SK-N-SH (cell line): Measurements from ENCODE around the gene LIM2. TPM values are rescaled to one million over a fixed set of nuclear protein-coding genes. Genes with fewer than 3 reads are reported as not detected.

Source experiments
- CTCF ChIA-PET: fragments of 300-600, 350-600 bp; formaldehyde crosslinking; extraction: SDS; loops from one replicate; lab custom pipeline; 2021; lab: Yijun Ruan, JAX
- POLR2A ChIA-PET: fragments of 350-600 bp; sonication (Branson Sonifier 250); formaldehyde crosslinking; extraction: SDS; loops from one replicate; lab custom pipeline; 2020; ENCODE audit warnings: antibody characterized with exemption, inconsistent platforms; lab: Yijun Ruan, JAX
- DNase-seq: peaks from one replicate; pipeline ENCODE4 v3.0.0; 2012
- H2AFZ ChIP-seq: fragments of 200-600 bp; sonication (generic); 2 replicates; pipeline ENCODE4 v1.8.1; 2016; ENCODE audit warnings: antibody characterized with exemption, mild to moderate bottlenecking, low read depth
- H3F3A ChIP-seq: fragments of 200-600 bp; sonication (generic); replicated peaks from 2 replicates; pipeline ENCODE3; 2016; ENCODE audit warnings: antibody characterized with exemption, mild to moderate bottlenecking; ENCODE audit not compliant: insufficient read depth
- H3K27ac ChIP-seq, 2 experiments: fragments of 200-500 bp in 1 of 2; fragments of 200-600 bp in 1 of 2; sonication (Bioruptor generic) in 1 of 2; sonication (generic), shearing (Covaris generic) in 1 of 2; 2 replicates each; pipeline versions ENCODE4 v1.5.1 to v1.6.1; 2014 to 2016; ENCODE audit warnings: low read depth in 2 of 2, inconsistent platforms in 1 of 2, low read length in 1 of 2, mild to moderate bottlenecking in 1 of 2, mixed read lengths in 1 of 2
- H3K27me3 ChIP-seq: fragments of 200-600 bp; sonication (generic), shearing (Covaris generic); 2 replicates; pipeline ENCODE4 v1.6.1; 2016; ENCODE audit warnings: mixed run types; ENCODE audit not compliant: insufficient read depth
- H3K36me3 ChIP-seq, 2 experiments: fragments of 200-500 bp in 1 of 2; fragments of 200-600 bp in 1 of 2; sonication (Bioruptor generic) in 1 of 2; sonication (generic) in 1 of 2; replicated peaks in 1 of 2; 2 replicates each; pipeline versions ENCODE3 to v1.5.1; 2014 to 2016; ENCODE audit warnings: low read length in 1 of 2, mild to moderate bottlenecking in 1 of 2; ENCODE audit not compliant: insufficient read depth in 2 of 2, control insufficient read depth in 1 of 2
- H3K4me1 ChIP-seq, 2 experiments: fragments of 200-500 bp in 1 of 2; fragments of 200-600 bp in 1 of 2; sonication (Bioruptor generic) in 1 of 2; sonication (generic), shearing (Covaris generic) in 1 of 2; 2 replicates each; pipeline versions ENCODE4 v1.5.1 to v1.6.1; 2014 to 2016; ENCODE audit warnings: low read depth in 1 of 2, low read length in 1 of 2, mixed run types in 1 of 2; ENCODE audit not compliant: insufficient read depth in 2 of 2, control insufficient read depth in 1 of 2
- H3K4me2 ChIP-seq: fragments of 200-600 bp; sonication (generic), shearing (Covaris generic); 2 replicates; pipeline ENCODE4 v1.6.1; 2017; ENCODE audit warnings: mixed run types
- H3K4me3 ChIP-seq, 2 experiments: fragments of 200-500 bp in 1 of 2; fragments of 200-600 bp in 1 of 2; sonication (Bioruptor generic) in 1 of 2; sonication (generic), shearing (Covaris generic) in 1 of 2; 2 replicates each; pipeline versions ENCODE4 v1.5.1 to v1.8.1; 2014 to 2016; ENCODE audit warnings: low read depth in 2 of 2, inconsistent platforms in 1 of 2, low read length in 1 of 2, mild to moderate bottlenecking in 1 of 2, mixed read lengths in 1 of 2, moderate library complexity in 1 of 2
- H3K79me2 ChIP-seq: fragments of 200-600 bp; sonication (generic); 2 replicates; pipeline ENCODE4 v1.8.1; 2017; ENCODE audit warnings: mild to moderate bottlenecking; ENCODE audit not compliant: insufficient read depth
- H3K9ac ChIP-seq: fragments of 200-600 bp; sonication (generic); 2 replicates; pipeline ENCODE4 v1.6.1; 2017; ENCODE audit warnings: mixed run types
- H3K9me2 ChIP-seq: fragments of 200-600 bp; sonication (generic); 2 replicates; pipeline ENCODE4 v1.6.1; 2017; ENCODE audit warnings: mixed run types
- H3K9me3 ChIP-seq: fragments of 200-600 bp; sonication (generic); 2 replicates; pipeline ENCODE4 v1.6.1; 2017; ENCODE audit warnings: mixed run types, mild to moderate bottlenecking, moderate library complexity
- H4K20me1 ChIP-seq: fragments of 200-600 bp; sonication (generic); 2 replicates; pipeline ENCODE4 v1.6.1; 2017; ENCODE audit warnings: mild to moderate bottlenecking, mixed run types; ENCODE audit not compliant: insufficient read depth
- CHD2 ChIP-seq: fragments of 150-350 bp; IDR thresholded peaks from 2 replicates; pipeline ENCODE4 v1.6.1; 2018; ENCODE audit warnings: low read length; ENCODE audit not compliant: partially characterized antibody
- EP300 ChIP-seq, 2 experiments: IDR thresholded peaks; 2 replicates each; pipeline versions ENCODE4 v1.4.0 to v1.6.1; 2012; ENCODE audit warnings: borderline replicate concordance in 1 of 2, low read depth in 1 of 2, low read length in 1 of 2
- FOXM1 ChIP-seq: IDR thresholded peaks from 2 replicates; pipeline ENCODE4 v1.4.0; 2012; ENCODE audit warnings: low read depth, mild to moderate bottlenecking
- NFIC ChIP-seq: IDR thresholded peaks from 2 replicates; pipeline ENCODE4 v1.4.0; 2012; ENCODE audit warnings: borderline replicate concordance
- POLR2AphosphoS5 ChIP-seq: IDR thresholded peaks from 2 replicates; pipeline ENCODE4 v1.6.1; 2012; ENCODE audit warnings: low read depth, low read length
- SMC3 ChIP-seq: IDR thresholded peaks from 2 replicates; pipeline ENCODE4 v1.6.1; 2012; ENCODE audit warnings: low read depth, low read length, improper control_type of control experiment
- TEAD4 ChIP-seq: IDR thresholded peaks from 2 replicates; pipeline ENCODE4 v1.4.0; 2012; ENCODE audit warnings: mild to moderate bottlenecking, borderline replicate concordance; ENCODE audit not compliant: insufficient read depth
- WGBS: methylation state at CpG from one replicate; pipeline ENCODE4 v1.1.6; 2017; ENCODE audit warnings: low lambda C conversion rate; 5-methylcytosine and 5-hydroxymethylcytosine counted together
- polyA plus RNA-seq, 3 experiments: library from polyadenylated mRNA; depleted of rRNA; stranded (reverse); fragments of >200 nt; gene quantifications; 2 replicates each; pipeline ENCODE4 v1.2.3, GENCODE V29; 2012
- TF ChIP-seq, protein P1 (sequence below): fragments of 200-600 bp; sonication (generic); IDR thresholded peaks from 2 replicates; pipeline ENCODE4 v1.6.1; 2017; ENCODE audit warnings: antibody characterized with exemption, mild to moderate bottlenecking, moderate library complexity
- TF ChIP-seq, protein P2 (sequence below): fragments of 150-350 bp; IDR thresholded peaks from 2 replicates; pipeline ENCODE4 v1.6.1; 2017; ENCODE audit warnings: antibody characterized with exemption, low read length, low read depth, borderline replicate concordance
- TF ChIP-seq, protein P3 (sequence below): fragments of 150-350 bp; IDR thresholded peaks from 2 replicates; pipeline ENCODE4 v1.6.1; 2016; ENCODE audit warnings: mild to moderate bottlenecking, low read depth, low read length
- TF ChIP-seq, protein P4 (sequence below): IDR thresholded peaks from 2 replicates; pipeline ENCODE4 v1.4.0; 2012; ENCODE audit warnings: low read depth, borderline replicate concordance
- TF ChIP-seq, protein P5 (sequence below): IDR thresholded peaks from 2 replicates; pipeline ENCODE4 v1.6.1; 2012; ENCODE audit warnings: mild to moderate bottlenecking, low read depth, low read length, moderate library complexity
- TF ChIP-seq, protein P6 (sequence below): IDR thresholded peaks from 2 replicates; pipeline ENCODE4 v1.4.0; 2012; ENCODE audit warnings: low read depth, borderline replicate concordance

LIM2 gene
- polyA plus RNA-seq, 1 of the 3 experiments (the other 2 are of a cell fraction) = not detected

DNA sequence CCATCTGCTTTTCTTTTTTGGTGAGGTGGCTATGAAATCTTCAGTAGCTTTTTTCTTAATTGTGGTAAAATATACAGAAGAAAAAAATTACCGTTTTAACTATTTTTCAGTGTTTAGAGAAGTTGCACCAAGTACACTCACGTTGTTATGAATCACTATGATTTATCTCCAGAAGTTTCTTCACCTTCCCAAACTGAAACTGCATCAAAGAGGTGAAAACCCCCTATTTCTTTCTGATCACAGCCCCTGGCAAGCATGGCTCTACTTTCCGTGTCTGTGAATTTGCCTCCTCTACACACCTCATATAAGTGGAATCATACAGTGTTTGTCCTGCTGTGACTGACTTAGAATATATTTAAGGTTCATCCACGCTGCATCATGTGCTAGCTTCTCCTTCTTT lies 45.3 kb upstream of the LIM2 start:
- CTCF ChIA-PET = interaction anchor here (8.1 kb wide), 1 partner anchor 12 kb away, joined by 37 read pairs; no protein-coding TSS in a partner anchor
- no peak overlapping the region for H3K9ac ChIP-seq
- H3K9me2 ChIP-seq = no peaks in the 10 kb centered on the region
- POLR2A ChIA-PET = no interaction called here
- H3K27me3 ChIP-seq = peaks cover 44% of the 10 kb centered on the region; the same call in 1 of the 2 replicates
- no peaks in the 10 kb centered on the region for H3K36me3 ChIP-seq
- no peaks in the 10 kb centered on the region for H3K4me1 ChIP-seq
- DNase-seq = no peak
- no peaks in the 10 kb centered on the region for H3K79me2 ChIP-seq
- H3K4me3 ChIP-seq = no peak overlapping the region
- H3K4me2 ChIP-seq = no peak overlapping the region
- no peak overlapping the region for H2AFZ ChIP-seq
- WGBS = 2% methylated on average over 4 of the region's 4 CpGs
- H3F3A ChIP-seq = no peaks in the 10 kb centered on the region
- H3K27ac ChIP-seq = no peak overlapping the region
- H4K20me1 ChIP-seq = no peaks in the 10 kb centered on the region
- TF ChIP-seq CHD2 (no peak), SMC3 (no peak), FOXM1 (no peak), EP300 (IDR thresholded peaks at IDR 0.05; ENCODE audit: borderline replicate concordance in 1 of 2, low read depth in 1 of 2, low read length in 1 of 2) (no peak)
- TF ChIP-seq, protein P1, sequence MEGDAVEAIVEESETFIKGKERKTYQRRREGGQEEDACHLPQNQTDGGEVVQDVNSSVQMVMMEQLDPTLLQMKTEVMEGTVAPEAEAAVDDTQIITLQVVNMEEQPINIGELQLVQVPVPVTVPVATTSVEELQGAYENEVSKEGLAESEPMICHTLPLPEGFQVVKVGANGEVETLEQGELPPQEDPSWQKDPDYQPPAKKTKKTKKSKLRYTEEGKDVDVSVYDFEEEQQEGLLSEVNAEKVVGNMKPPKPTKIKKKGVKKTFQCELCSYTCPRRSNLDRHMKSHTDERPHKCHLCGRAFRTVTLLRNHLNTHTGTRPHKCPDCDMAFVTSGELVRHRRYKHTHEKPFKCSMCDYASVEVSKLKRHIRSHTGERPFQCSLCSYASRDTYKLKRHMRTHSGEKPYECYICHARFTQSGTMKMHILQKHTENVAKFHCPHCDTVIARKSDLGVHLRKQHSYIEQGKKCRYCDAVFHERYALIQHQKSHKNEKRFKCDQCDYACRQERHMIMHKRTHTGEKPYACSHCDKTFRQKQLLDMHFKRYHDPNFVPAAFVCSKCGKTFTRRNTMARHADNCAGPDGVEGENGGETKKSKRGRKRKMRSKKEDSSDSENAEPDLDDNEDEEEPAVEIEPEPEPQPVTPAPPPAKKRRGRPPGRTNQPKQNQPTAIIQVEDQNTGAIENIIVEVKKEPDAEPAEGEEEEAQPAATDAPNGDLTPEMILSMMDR = no peak
- TF ChIP-seq, protein P2, sequence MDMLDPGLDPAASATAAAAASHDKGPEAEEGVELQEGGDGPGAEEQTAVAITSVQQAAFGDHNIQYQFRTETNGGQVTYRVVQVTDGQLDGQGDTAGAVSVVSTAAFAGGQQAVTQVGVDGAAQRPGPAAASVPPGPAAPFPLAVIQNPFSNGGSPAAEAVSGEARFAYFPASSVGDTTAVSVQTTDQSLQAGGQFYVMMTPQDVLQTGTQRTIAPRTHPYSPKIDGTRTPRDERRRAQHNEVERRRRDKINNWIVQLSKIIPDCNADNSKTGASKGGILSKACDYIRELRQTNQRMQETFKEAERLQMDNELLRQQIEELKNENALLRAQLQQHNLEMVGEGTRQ = no peak
- TF ChIP-seq, protein P3, sequence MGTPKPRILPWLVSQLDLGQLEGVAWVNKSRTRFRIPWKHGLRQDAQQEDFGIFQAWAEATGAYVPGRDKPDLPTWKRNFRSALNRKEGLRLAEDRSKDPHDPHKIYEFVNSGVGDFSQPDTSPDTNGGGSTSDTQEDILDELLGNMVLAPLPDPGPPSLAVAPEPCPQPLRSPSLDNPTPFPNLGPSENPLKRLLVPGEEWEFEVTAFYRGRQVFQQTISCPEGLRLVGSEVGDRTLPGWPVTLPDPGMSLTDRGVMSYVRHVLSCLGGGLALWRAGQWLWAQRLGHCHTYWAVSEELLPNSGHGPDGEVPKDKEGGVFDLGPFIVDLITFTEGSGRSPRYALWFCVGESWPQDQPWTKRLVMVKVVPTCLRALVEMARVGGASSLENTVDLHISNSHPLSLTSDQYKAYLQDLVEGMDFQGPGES = no peak
- H3K9me3 ChIP-seq = no peaks in the 10 kb centered on the region

DNA sequence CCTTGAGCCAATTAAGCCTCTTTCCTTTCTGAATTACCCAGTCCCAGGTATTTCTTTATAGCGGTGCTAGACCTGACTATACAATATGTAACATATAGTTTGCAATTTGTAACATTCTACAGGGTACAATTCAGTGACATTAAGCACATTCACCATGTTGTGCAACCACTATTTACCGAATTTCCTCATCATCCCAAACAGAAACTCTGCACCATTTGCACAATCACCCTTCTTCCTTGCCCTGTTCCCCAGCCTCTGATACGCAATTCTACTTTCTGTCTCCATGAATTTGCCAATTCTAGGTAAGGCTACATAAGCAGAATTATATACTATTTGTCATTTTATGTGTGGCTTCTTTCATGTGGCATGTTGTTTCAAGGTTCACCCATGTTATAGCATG lies 43.4 kb upstream of the LIM2 start:
- POLR2A ChIA-PET = no interaction called here
- CTCF ChIA-PET = no interaction called here
- TF ChIP-seq NFIC = no peak
- TF ChIP-seq, protein P4, sequence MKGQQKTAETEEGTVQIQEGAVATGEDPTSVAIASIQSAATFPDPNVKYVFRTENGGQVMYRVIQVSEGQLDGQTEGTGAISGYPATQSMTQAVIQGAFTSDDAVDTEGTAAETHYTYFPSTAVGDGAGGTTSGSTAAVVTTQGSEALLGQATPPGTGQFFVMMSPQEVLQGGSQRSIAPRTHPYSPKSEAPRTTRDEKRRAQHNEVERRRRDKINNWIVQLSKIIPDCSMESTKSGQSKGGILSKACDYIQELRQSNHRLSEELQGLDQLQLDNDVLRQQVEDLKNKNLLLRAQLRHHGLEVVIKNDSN = no peak
- TF ChIP-seq, protein P3 = no peak
- TF ChIP-seq POLR2AphosphoS5 = no peak
- no peak for TF ChIP-seq TEAD4
- TF ChIP-seq, protein P5, sequence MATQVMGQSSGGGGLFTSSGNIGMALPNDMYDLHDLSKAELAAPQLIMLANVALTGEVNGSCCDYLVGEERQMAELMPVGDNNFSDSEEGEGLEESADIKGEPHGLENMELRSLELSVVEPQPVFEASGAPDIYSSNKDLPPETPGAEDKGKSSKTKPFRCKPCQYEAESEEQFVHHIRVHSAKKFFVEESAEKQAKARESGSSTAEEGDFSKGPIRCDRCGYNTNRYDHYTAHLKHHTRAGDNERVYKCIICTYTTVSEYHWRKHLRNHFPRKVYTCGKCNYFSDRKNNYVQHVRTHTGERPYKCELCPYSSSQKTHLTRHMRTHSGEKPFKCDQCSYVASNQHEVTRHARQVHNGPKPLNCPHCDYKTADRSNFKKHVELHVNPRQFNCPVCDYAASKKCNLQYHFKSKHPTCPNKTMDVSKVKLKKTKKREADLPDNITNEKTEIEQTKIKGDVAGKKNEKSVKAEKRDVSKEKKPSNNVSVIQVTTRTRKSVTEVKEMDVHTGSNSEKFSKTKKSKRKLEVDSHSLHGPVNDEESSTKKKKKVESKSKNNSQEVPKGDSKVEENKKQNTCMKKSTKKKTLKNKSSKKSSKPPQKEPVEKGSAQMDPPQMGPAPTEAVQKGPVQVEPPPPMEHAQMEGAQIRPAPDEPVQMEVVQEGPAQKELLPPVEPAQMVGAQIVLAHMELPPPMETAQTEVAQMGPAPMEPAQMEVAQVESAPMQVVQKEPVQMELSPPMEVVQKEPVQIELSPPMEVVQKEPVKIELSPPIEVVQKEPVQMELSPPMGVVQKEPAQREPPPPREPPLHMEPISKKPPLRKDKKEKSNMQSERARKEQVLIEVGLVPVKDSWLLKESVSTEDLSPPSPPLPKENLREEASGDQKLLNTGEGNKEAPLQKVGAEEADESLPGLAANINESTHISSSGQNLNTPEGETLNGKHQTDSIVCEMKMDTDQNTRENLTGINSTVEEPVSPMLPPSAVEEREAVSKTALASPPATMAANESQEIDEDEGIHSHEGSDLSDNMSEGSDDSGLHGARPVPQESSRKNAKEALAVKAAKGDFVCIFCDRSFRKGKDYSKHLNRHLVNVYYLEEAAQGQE = no peak
- TF ChIP-seq, protein P6, sequence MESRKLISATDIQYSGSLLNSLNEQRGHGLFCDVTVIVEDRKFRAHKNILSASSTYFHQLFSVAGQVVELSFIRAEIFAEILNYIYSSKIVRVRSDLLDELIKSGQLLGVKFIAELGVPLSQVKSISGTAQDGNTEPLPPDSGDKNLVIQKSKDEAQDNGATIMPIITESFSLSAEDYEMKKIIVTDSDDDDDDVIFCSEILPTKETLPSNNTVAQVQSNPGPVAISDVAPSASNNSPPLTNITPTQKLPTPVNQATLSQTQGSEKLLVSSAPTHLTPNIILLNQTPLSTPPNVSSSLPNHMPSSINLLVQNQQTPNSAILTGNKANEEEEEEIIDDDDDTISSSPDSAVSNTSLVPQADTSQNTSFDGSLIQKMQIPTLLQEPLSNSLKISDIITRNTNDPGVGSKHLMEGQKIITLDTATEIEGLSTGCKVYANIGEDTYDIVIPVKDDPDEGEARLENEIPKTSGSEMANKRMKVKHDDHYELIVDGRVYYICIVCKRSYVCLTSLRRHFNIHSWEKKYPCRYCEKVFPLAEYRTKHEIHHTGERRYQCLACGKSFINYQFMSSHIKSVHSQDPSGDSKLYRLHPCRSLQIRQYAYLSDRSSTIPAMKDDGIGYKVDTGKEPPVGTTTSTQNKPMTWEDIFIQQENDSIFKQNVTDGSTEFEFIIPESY = no peak

More for the DNA sequence above, 43.4 kb upstream of the LIM2 start:
- 3% methylated on average over 3 of the region's 3 CpGs for WGBS
- Histone ChIP-seq H4K20me1 (no peaks in the 10 kb centered on the region), H3K27me3 (peaks cover 30% of the 10 kb centered on the region; the same call in 1 of the 2 replicates), H3K4me3 (no peak overlapping the region), H3F3A (no peaks in the 10 kb centered on the region), H3K27ac (no peak overlapping the region), H2AFZ (no peak overlapping the region), H3K36me3 (no peaks in the 10 kb centered on the region), H3K4me2 (no peak overlapping the region), H3K4me1 (no peaks in the 10 kb centered on the region), H3K79me2 (no peaks in the 10 kb centered on the region), H3K9ac (no peak overlapping the region), H3K9me3 (no peaks in the 10 kb centered on the region), H3K9me2 (no peaks in the 10 kb centered on the region)
- no peak for DNase-seq
